Fibroblast of villous mesenchyme (primary cell): Measurements from ENCODE around the gene ITPRIP. TPM values are rescaled to one million over a fixed set of nuclear protein-coding genes. Genes with fewer than 3 reads are reported as not detected.

Experiments
- DNase-seq: peaks from one replicate; pipeline ENCODE4 v3.0.0-alpha.2; 2010; ENCODE audit warnings: low read depth
- H3K4me3 ChIP-seq: 2 replicates; pipeline ENCODE4 v1.5.1; 2011; ENCODE audit warnings: low read depth, mild to moderate bottlenecking, low read length
- CTCF ChIP-seq: IDR thresholded peaks from 2 replicates; pipeline ENCODE4 v1.5.1; 2012; ENCODE audit warnings: low read depth, mild to moderate bottlenecking, low read length; ENCODE audit not compliant: insufficient read depth
- total RNA-seq: library from RNA; depleted of rRNA; stranded (reverse); fragments of >200 nt; gene quantifications from 2 replicates; pipeline ENCODE4 v1.2.3, GENCODE V29; 2012

ITPRIP gene
- total RNA-seq, 1 donor = 9.9 TPM

GRCh38 chr10:104342941-104343411 lies 4.7 kb upstream of the ITPRIP start:
- no peak for TF ChIP-seq CTCF
- H3K4me3 ChIP-seq = no peak overlapping the region
- DNase-seq = no peak

GRCh38 chr10:104340641-104341040 lies 2.4 kb upstream of the ITPRIP start:
- H3K4me3 ChIP-seq = no peak overlapping the region
- DNase-seq = no peak
- TF ChIP-seq CTCF = no peak

GRCh38 chr10:104340111-104340526 lies 1.9 kb upstream of the ITPRIP start:
- no peak for DNase-seq
- no peak for TF ChIP-seq CTCF
- no peak overlapping the region for H3K4me3 ChIP-seq

- peak overlapping the region; percentile 87 for H3K4me3 ChIP-seq
- TF ChIP-seq CTCF = no peak
- DNase-seq = peak; percentile 85
These were observed 1.3 kb upstream of the ITPRIP start for GRCh38 chr10:104339469-104340110.

- H3K4me3 ChIP-seq = peak overlapping the region; percentile 87
- peak; percentile 55 for DNase-seq
- no peak for TF ChIP-seq CTCF
These were observed 712 bp downstream of the ITPRIP start for GRCh38 chr10:104337521-104337984.

- peak; percentile 91 for DNase-seq
- TF ChIP-seq CTCF = no peak
- H3K4me3 ChIP-seq = peak overlapping the region; percentile 87
These were observed 1.3 kb downstream of the ITPRIP start for GRCh38 chr10:104336821-104337467.
